Panc1 (cell line): Measurements from ENCODE around the gene CBARP. TPM values are rescaled to one million over a fixed set of nuclear protein-coding genes. Genes with fewer than 3 reads are reported as not detected.

Experiments
- ATAC-seq: fragments of 200-7000 bp; cut with Tn5 transposase; 2 replicates; pipeline ENCODE4 v1.9.1; 2020; ENCODE audit warnings: mild to moderate bottlenecking, moderate library complexity
- BruUV-seq: library from RNA; stranded (reverse); fragments of 400-500 nt; replicated peaks from 2 replicates; lab custom pipeline; 2021; lab: Mats Ljungman, UMichigan
- CTCF ChIA-PET: fragments of 300-600 bp; sonication (Branson Sonifier 250); formaldehyde crosslinking; loops from one replicate; lab custom pipeline; 2022; ENCODE audit warnings: antibody characterized with exemption; lab: Charles Lee
- POLR2A ChIA-PET: fragments of 300-600 bp; sonication (Branson Sonifier 250); formaldehyde crosslinking; loops from one replicate; lab custom pipeline; 2022; ENCODE audit warnings: antibody characterized with exemption; lab: Charles Lee
- DNase-seq: peaks from one replicate; pipeline ENCODE4 v3.0.0-alpha.2; 2010; ENCODE audit warnings: low read depth, low spot score
- H3K27ac ChIP-seq: 2 replicates; pipeline ENCODE4 v1.5.1; 2011; ENCODE audit warnings: mild to moderate bottlenecking, low read length, inconsistent platforms
- H3K27me3 ChIP-seq: fragments of 200-500 bp; sonication (Bioruptor generic); 2 replicates; pipeline ENCODE4 v1.6.0; 2014; ENCODE audit warnings: low read length, inconsistent platforms; ENCODE audit not compliant: control insufficient read depth, insufficient read depth
- H3K36me3 ChIP-seq: fragments of 200-500 bp; sonication (Bioruptor generic); 2 replicates; pipeline ENCODE4 v1.5.1; 2014; ENCODE audit warnings: inconsistent platforms, mild to moderate bottlenecking, low read length, moderate library complexity; ENCODE audit not compliant: control insufficient read depth, insufficient read depth
- H3K4me1 ChIP-seq: 2 replicates; pipeline ENCODE4 v1.5.1; 2011; ENCODE audit warnings: inconsistent platforms, mild to moderate bottlenecking, low read length, moderate library complexity; ENCODE audit not compliant: control insufficient read depth, insufficient read depth
- H3K4me3 ChIP-seq, 2 experiments: 2 replicates each; pipeline ENCODE4 v1.5.1; 2011 to 2012; ENCODE audit warnings: low read depth in 2 of 2, low read length in 2 of 2, mild to moderate bottlenecking in 2 of 2, inconsistent platforms in 1 of 2, moderate library complexity in 1 of 2
- H3K9me3 ChIP-seq: fragments of 200-500 bp; sonication (Bioruptor generic); 2 replicates; pipeline ENCODE4 v1.5.1; 2014; ENCODE audit warnings: low read depth, mild to moderate bottlenecking, inconsistent platforms, low read length, moderate library complexity; ENCODE audit not compliant: control insufficient read depth, insufficient read depth
- CTCF ChIP-seq: fragments of 450-650 bp; IDR thresholded peaks from 2 replicates; pipeline ENCODE4 v1.5.1; 2017; ENCODE audit warnings: mild to moderate bottlenecking
- POLR2AphosphoS5 ChIP-seq: IDR thresholded peaks from 2 replicates; pipeline ENCODE4 v1.6.1; 2012; ENCODE audit warnings: mild to moderate bottlenecking, low read depth, low read length, moderate library complexity
- SIN3A ChIP-seq: IDR thresholded peaks from 2 replicates; pipeline ENCODE4 v1.6.1; 2012; ENCODE audit warnings: low read depth, mild to moderate bottlenecking, low read length, moderate library complexity, borderline replicate concordance; ENCODE audit not compliant: insufficient read depth
- TCF7L2 ChIP-seq: IDR thresholded peaks from 2 replicates; pipeline ENCODE4 v1.6.1; 2011; ENCODE audit warnings: mild to moderate bottlenecking, low read depth, low read length, inconsistent platforms
- in situ Hi-C: cut with HindIII; loops from 2 replicates; pipeline ENCODE4 v1.10.0; 2016; ENCODE audit warnings: low sequenced_read_pairs, low pct_unique_long_range_greater_than_20kb
- intact Hi-C: fragments of 100-400 bp; cut with micrococcal nuclease; formaldehyde crosslinking; loops from one replicate; pipeline ENCODE4 v1.10.0; 2022; ENCODE audit not compliant: unreplicated experiment
- total RNA-seq: library from RNA; stranded (reverse); gene quantifications from one replicate; pipeline ENCODE4 v1.2.1, GENCODE V29; 2021; ENCODE audit not compliant: unreplicated experiment
- TF ChIP-seq, protein P1 (sequence below), 2 experiments: IDR thresholded peaks; 2 replicates each; pipeline ENCODE4 v1.6.1; 2011 to 2012; ENCODE audit warnings: low read depth in 2 of 2, control low read depth in 1 of 2, low read length in 1 of 2, mild to moderate bottlenecking in 1 of 2, moderate library complexity in 1 of 2; ENCODE audit not compliant: insufficient read depth in 1 of 2

The CBARP gene
- total RNA-seq, 1 experiment from 2014 or later, result 14.5 TPM

GRCh38 chr19:1258163-1258492 is 20.3 kb upstream of the CBARP start:
- ATAC-seq (no peak), DNase-seq (no peak)
- Histone ChIP-seq H3K36me3 (no peaks in the 10 kb centered on the region; the same call in none of the 2 replicates), H3K27me3 (no peaks in the 10 kb centered on the region), H3K27ac (peak overlapping the region; percentile 89), H3K4me3 (peak overlapping the region in 1 of 2 experiments; percentile 20; a peak in 1 of 4 replicates), H3K9me3 (no peaks in the 10 kb centered on the region), H3K4me1 (peaks cover 69% of the 10 kb centered on the region)
- TF ChIP-seq POLR2AphosphoS5 (no peak), TCF7L2 (no peak)
- POLR2A ChIA-PET, result interaction anchor here (0.6 kb wide), 1 partner anchor 67 kb away, joined by 8 read pairs; no protein-coding TSS in a partner anchor
- CTCF ChIA-PET, result no interaction called here
- in situ Hi-C loops (no loop called here), intact Hi-C loops (no loop called here)
- BruUV-seq, result TSS peak; percentile 80

DNA sequence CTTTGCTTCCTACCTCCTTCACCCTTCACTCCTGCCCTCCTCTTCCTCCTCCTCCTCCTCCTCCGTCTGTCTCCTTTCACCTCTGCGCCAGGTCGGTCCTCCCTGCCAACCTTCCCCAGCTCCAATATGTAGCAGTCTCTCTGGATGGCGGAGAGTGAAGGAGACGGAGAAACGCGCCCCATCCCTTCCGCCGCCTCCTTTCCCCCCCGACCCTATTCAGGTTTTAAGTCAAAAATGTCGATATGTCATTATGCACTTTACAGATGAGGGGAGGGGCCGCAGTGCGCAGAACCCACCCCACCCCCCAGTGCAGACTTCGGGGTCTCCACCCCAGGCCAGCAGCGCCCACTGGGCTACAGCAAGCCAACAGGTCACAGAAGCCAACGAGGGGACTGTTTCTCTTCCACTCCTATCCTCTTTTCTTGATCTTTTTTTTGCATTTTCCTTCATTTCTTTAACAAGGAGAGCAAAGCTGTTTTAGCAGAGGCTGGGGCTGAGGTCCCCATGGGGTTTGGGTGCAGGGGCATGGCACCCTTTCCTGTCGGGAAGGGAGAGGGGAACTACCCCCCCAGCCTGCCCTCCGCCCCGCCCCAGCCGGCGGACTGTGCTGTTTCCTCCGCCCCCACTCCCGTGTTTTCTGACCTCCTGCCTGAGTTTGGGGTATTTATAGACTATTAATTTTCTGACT is 19.8 kb upstream of the CBARP start:
- Histone ChIP-seq H3K27ac (peak overlapping the region; percentile 89), H3K9me3 (no peaks in the 10 kb centered on the region), H3K36me3 (no peaks in the 10 kb centered on the region; the same call in none of the 2 replicates), H3K4me1 (peaks cover 64% of the 10 kb centered on the region), H3K4me3 (peak overlapping the region in 1 of 2 experiments; percentile 20; a peak in 1 of 4 replicates), H3K27me3 (no peaks in the 10 kb centered on the region)
- TF ChIP-seq POLR2AphosphoS5, result no peak
- CTCF ChIA-PET, result interaction anchor here (0.5 kb wide), 1 partner anchor 10 kb away, joined by 6 read pairs; no protein-coding TSS in a partner anchor
- ATAC-seq (no peak), DNase-seq (no peak)
- POLR2A ChIA-PET, result no interaction called here
- in situ Hi-C loops, result no loop called here
- intact Hi-C loops, result no loop called here
- BruUV-seq, result no TSS peak

DNA sequence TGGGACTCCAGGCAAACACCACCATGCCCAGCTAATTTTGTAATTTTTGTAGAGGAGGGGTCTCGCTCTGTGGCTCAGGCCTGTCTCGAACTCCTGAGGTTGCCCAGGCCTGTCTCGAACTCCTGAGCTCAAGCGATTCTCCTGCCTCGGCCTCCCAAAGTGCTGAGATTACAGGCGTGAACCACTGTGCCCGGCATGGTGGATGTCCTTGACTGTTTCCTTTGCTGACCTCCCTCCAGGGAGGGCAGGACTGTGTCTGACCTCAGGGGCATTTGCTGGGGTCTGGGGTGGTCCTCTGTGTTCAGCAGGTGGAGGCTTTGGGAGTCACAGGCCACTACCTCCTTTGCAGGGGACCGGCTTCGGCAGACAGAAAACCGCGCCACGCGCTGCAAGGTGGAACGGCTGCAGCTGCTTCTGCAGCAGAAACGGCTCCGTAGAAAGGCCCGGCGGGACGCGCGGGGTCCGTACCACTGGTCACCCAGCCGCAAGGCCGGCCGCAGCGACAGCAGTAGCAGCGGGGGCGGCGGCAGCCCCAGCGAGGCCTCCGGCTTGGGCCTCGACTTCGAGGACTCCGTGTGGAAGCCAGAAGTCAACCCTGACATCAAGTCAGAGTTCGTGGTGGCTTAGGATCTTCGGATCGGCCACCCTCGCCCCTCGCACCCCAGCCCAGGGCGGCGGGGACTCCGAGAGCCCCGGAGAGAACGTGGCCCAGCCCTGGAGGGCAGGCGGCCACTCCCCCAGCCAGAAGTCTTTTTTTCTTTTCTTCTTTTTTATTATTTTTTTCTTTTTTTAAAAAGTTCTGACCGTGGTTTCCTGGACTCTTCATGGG is 19.1 kb upstream of the CBARP start:
- POLR2A ChIA-PET, result no interaction called here
- CTCF ChIA-PET, result interaction anchor here (0.5 kb wide), 1 partner anchor 11 kb away, joined by 6 read pairs; no protein-coding TSS in a partner anchor
- in situ Hi-C loops, result no loop called here
- DNase-seq (no peak), ATAC-seq (no peak)
- peaks cover 63% of the 10 kb centered on the region for H3K4me1 ChIP-seq
- intact Hi-C loops, result no loop called here
- H3K27me3 ChIP-seq, result no peaks in the 10 kb centered on the region
- peak overlapping the region in 1 of 2 experiments; percentile 18; a peak in 2 of 4 replicates for H3K4me3 ChIP-seq
- TF ChIP-seq CTCF, result no peak
- TF ChIP-seq, protein P1, sequence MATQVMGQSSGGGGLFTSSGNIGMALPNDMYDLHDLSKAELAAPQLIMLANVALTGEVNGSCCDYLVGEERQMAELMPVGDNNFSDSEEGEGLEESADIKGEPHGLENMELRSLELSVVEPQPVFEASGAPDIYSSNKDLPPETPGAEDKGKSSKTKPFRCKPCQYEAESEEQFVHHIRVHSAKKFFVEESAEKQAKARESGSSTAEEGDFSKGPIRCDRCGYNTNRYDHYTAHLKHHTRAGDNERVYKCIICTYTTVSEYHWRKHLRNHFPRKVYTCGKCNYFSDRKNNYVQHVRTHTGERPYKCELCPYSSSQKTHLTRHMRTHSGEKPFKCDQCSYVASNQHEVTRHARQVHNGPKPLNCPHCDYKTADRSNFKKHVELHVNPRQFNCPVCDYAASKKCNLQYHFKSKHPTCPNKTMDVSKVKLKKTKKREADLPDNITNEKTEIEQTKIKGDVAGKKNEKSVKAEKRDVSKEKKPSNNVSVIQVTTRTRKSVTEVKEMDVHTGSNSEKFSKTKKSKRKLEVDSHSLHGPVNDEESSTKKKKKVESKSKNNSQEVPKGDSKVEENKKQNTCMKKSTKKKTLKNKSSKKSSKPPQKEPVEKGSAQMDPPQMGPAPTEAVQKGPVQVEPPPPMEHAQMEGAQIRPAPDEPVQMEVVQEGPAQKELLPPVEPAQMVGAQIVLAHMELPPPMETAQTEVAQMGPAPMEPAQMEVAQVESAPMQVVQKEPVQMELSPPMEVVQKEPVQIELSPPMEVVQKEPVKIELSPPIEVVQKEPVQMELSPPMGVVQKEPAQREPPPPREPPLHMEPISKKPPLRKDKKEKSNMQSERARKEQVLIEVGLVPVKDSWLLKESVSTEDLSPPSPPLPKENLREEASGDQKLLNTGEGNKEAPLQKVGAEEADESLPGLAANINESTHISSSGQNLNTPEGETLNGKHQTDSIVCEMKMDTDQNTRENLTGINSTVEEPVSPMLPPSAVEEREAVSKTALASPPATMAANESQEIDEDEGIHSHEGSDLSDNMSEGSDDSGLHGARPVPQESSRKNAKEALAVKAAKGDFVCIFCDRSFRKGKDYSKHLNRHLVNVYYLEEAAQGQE (IDR thresholded peaks at IDR 0.05; ENCODE audit: insufficient read depth in 1 of 2, low read depth in 2 of 2, low read length in 1 of 2), result no peak
- TF ChIP-seq TCF7L2, result no peak
- TF ChIP-seq SIN3A, result no peak
- no peak; the same call in 1 of the 2 replicates for TF ChIP-seq POLR2AphosphoS5
- H3K9me3 ChIP-seq, result no peaks in the 10 kb centered on the region
- no TSS peak for BruUV-seq
- H3K36me3 ChIP-seq, result peaks cover 2% of the 10 kb centered on the region
- peak overlapping the region; percentile 89 for H3K27ac ChIP-seq
